Cerebellar cortex (tissue), 1 donor: ENCODE measurements around the gene TCFL5.

Experiments
- DNase-seq: peaks from one replicate; pipeline ENCODE4 v3.0.0-alpha.2; 2015; ENCODE audit warnings: low spot score

Gene TCFL5

DNA sequence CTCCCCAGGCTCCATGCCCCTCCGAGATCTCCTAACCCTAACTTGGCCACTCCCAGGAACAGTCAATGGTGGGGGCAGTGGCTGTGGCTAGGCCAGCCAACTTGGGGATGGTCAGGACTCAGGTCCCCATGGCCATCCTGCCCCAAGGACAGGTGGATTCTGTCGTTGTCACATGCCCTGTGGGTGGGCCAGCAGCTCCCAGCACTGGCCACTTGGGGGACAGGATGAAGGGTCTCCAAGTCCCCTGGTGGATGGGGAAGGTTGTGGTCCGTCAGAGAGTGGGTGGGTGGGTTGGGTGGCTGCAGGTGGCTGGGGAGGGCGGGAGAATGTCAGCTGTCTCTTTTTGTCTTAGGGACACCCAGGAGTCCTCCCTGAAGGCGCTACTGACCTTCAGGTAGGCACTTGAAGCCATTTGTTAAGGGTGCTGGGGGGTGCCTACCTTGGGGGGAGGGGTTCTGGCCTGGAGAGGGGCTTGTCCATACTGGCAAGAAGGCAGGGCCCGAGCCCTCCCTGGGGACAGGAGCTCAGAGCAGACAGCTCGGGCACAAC is 39.3 kb downstream of the TCFL5 start:
- no peak for DNase-seq

DNA sequence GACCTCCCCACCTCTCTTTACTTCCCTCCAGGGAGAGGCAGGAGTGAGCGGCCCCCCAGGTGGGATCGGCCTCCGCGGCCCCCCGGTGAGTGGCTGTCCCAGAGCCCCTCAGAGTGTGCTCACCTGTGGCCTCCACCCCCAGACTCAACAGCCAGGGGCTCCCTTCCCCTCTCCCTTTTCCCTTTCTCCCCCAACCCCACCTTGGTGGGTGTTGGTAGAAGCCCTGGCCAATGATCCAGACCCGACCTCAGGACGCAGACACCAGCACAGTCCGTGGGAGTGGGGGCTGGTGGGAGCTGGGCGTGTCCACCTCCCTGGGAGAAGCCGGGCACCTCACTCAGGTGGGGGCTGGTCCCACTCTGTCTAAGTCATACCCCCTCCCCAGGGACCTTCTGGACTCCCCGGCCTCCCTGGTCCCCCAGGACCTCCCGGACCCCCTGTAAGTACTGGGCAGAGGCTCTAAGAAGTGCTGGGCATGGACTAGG is 39.9 kb downstream of the TCFL5 start:
- no peak for DNase-seq

DNA sequence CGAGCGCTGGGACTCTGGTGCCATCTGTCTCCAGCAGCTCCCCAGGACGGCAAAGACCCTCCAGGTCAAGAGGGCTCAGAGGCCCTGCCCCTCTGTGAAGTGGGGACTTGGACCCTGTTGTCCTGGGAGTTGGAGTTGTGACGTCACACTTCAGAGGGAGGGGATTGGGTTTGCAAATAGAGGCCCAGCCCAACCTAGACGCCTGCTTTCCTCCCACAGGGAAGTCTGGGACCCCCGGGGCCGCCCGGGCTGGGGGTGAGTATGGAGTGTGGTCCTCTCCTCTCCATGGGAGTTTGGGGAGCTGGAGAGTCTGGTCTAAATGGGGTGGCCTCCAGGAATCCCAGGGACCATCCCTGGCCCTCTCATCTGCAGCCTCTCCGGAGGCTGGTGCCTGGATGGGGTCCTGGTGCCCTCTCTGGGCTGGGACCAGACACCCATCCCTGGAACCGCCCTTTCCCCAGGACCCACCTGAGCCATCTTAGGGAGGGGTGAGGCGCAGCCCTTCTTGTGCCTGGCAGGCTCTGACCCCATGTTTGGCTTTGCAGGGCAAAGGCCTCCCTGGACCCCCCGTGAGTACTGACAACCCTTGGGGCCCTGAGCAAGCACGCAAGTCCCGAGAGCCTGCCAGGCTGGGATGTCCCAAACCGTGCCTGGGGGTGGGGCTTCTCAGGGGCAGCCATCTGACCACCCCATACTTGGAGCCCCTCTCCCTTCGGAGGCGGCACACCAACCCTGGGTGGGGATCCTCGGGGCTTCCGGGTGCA is 40.5 kb downstream of the TCFL5 start:
- DNase-seq: no peak

DNA sequence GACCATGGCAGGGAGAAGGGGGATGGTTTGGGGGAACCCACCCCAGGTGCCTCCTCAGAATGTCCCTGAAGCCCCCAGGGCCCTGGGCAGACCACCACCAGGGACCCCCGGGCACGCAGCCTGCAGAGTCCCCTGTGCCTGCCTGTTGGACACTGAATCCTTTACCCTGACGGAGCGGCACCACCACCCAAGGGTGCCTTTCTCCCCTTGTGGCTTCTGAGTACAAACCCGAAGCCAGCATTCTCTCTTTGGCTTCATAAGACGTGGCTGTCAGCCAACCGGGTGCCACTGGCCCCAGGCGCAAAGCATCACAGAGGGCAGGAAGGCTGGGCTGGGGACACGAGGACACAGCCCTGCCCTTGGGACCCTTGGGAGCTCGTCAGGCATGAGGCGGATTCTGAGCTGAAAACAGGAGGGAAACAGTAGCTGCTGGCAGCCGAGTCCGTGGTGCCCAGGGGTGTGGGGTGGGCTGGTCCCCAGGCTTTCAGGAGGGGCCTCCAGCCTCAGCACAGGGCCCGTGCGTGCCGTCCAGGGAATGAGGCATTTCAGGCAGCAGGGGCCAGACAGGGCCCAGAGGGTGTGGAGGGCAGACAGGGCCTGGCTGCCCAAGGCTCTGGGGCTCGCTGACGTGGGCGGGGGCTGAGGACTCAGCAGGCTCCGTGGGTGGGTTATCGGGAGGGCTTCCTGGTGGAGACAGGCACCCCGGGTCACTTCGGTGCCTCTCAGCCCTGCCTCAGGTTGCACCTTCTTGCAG is 41.2 kb downstream of the TCFL5 start:
- DNase-seq: no peak

DNA sequence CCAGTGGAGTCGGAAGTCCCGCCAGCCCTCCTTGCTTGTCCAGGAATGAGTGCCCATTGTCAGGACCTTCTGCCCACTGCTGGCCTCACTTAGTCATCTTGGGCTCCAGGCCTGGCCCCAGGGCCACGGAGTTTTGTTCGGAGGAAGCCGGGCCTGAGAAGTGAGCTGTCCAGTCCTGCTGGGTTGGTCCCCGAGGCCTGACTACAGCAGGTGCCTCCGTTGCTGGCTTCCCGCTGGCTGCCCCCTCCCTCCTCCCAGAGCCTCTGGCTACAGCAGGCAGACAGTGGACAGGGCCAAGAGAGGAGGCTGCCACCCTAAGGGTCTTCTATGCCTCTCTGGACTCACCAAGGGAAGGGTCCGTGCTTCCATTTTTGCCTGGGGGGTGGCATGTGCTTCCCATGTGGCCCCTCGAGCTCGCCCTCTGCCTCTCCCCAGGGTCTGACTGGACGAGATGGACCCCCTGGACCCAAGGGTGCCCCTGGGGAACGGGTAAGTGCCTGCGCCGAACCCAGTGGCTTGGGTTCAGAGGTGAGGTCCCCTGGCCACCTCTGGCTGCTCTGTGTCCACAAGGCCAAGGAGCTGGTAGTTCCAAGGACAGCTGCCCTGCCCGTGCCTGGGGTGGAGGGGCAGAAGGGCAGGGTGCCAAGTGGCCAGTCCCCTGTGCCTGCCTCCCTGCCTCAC is 42.0 kb downstream of the TCFL5 start:
- DNase-seq: no peak

DNA sequence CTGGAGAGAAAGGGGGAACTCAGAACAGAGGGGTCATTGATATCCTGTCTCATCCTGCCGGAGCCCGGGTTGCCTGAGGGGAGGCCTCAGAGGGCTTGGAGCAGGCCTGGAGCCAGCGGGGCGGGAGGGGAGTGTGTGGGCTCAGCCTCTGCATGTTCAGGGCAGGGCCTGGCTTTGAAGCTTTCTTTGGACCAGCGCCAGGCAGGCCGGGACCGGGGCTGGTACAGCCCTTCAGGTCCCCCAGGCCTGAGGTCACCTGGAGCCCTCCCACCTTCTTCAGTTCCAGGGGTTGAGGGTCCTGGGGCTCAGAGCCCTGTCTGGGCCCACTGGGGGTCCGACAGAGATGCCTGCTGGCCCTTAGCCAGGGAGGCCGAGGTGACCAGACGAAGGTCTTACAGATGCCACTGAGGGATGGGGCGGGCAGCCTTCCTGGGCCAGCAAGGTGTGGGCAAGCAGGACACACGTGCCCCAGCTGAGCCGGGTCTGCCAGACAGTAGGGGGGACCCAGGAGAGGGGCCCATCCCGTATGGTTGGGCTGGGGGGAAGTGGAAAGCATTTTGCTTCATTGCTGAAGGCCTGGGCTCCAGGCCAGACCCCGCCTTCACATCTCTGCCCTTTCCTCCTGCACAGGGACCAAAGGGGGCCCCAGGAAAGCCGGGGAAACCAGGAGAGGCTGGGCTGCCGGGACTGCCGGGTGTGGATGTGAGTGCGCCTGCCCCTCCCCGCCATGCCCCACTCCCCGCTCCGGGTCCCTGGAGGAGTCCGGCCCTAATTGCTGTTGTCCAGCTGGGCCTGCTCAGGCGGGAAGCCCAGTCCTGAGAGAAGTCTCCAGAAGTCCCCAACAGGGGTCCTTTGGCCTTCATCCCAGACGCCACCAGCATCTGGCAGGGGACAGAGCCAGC is 42.8 kb downstream of the TCFL5 start:
- DNase-seq: peak; percentile 23

DNA sequence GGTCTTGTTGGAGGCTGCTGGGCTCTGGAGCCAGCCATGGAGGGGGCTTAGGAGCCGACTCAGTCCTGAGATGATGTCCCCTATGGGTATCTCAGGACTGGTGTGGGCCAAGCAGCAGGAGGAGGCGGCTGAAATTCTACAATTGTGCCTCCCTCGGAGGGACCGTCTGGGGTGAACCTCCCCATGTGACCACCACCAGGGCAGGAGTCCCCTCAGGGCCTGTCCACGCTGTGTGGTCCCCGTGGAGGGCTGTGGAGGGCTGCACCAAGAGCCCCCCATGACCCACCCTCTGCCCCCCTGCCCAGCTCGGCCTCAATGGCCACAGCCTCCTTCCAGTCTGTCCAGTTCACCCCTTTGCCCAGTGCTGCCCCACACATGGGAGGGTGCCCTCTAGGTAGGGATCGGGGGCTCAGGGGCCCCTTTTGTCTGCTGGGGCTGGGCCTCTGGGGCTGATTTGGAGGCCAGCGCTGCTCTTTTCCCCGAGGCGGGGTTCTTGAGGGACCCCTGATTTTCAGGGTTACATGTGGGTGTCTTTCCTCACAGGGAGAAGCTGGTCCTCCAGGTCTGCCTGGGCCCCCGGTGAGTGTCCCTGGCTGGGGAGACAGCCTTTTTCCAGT is 43.5 kb downstream of the TCFL5 start:
- DNase-seq: no peak

DNA sequence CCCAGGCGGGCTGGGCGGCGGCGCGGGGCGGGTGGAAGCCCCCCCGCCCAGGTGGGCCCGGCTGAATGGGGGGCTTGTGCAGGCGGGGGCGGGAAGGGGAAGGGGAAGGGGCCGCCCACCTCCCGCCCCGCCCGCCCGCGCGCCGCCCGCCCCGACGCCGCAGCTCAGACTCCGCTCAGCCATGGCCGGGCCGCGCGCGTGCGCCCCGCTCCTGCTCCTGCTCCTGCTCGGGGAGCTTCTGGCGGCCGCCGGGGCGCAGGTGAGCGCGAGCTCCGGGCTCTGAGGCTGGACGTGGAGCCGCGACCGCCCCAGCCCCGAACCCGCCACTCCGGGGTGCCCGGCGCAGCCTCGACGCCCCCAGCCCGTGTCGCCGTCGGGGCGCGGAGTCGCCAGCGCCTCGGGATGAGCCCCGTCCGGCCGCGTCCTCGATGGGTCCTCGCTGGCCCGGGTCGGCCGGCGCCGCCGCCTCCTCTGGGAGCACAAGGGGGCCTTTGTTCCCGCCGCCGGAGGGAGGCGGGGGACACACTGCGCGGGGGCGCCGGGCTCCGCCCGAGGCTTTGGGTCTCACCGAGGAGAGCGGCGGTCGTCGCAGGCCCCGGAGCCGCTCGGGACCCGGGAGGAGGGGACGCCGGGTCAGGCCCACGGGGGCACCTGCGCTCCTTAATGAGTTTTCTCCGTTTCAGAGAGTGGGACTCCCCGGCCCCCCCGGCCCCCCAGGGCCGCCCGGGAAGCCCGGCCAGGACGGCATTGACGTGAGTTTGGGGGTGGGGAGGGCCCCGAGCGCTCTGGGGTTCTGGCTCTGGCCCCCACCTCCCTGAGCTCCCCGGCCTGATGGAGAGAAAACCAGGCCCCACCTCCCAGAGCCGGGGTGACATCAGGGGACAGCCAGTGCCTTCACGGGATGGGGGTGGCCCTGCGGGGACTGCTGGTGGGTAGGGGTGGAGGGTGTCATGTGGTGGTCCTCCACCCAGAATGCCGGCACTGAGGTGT is 44.4 kb downstream of the TCFL5 start, which contains the start of gene COL9A3:
COL9A3 (plus strand) TSS at position 167 of the 990 bp plus-strand sequence; CDS start at position 182, 15 bp downstream.
- no peak for DNase-seq

DNA sequence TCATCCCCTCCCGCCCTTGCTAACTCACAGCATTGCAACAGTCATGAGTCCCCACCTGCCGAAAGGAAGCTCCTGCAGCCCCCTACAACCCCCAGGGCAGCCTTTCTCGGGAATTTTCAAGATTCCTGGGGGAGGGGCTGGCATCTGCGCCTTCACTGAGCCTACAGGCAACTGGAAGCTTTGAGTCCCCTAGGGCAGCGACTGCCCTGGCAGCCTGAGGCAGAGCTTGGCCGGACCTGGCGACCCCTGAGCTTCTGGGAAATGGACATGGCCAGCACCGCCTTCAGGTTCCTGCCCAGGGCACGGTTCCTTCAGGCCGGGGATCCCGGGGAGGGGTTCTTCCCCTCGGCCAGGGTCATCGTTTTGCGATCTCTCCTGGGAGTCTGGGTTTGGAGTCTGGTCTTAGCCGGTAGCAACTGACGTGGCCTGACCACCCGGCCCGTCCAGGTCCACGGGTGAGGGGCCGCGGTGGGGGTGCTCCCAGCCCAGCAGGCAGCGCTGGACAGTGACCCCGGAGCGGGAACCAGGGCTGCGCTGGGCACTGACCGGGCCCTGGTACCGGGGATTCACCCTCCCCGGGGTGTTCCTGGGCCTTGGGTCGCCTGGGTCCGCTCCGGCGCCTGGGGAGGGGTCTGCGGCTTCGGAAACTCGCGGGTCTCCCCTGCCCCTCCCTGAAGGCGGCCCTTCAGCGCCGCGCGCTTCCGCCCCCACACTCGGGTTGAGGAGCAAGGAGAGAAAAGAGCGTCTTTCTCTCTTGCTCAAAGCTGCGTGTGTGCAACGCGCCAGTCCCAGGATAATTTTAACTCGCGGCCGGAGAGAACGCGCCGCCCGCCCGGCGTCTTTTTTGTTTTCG is 45.4 kb downstream of the TCFL5 start:
- no peak for DNase-seq

DNA sequence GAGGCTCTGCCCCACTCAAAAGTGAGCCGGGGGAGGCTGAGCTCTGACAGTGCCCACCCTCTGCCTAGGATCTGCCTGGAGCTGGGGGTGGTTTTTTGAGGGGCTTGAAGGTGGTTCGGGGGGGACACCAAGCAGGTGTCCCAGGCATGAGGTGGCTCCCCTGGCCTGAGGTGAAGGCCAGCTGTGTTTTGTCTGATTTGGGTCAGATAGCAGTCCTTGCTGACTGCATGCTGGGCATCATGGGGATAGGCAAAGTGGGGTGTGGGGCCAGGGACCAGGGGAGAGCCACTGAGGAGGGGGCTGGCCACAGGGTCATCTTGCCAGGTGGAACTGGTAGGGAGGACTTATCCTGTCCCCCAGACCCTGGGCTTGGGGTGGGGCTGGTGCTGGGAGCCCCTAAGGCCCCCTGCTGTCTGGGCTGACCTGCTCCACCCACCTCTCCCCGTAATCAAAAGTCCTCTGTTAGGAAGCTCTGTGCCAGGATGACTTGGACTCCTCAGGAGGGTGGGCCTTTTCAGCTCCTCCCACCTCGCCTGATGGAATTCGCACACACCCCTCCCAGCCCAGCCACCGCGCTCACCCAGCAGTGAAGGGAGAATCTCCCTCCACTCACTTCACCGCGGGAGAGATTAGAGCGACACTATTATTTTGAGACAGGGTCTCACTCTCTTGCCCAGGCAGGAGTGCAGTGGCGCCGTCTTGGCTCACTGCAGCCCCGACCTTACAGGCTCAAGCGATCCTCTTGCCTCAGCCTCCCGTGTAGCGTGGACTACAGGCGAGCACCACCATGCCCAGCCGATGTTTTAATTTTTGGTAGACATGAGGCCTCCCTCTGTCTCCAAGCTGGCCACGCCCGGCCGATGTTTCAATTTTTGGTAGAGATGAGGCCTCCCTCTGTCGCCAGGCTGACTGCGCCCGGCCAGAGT is 46.3 kb downstream of the TCFL5 start:
- peak; percentile 16 for DNase-seq

DNA sequence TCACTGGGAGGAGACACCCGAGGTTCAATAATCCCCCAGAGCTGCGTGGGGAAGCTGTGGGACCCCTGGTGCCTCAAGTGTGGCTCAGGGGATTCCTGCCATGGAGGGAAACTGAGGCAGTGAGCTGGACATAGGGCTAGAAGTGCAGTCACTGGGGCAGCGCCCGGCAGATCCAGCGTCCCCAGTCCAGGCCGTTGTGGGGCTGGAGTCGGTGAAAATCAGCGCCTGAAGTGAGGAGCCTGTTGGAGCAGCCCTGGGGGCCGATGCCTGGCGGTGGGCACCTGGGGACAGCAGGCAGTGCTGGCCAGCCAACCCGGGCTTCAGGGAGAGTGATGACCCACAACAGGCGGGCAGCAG is 46.9 kb downstream of the TCFL5 start:
- no peak for DNase-seq

DNA sequence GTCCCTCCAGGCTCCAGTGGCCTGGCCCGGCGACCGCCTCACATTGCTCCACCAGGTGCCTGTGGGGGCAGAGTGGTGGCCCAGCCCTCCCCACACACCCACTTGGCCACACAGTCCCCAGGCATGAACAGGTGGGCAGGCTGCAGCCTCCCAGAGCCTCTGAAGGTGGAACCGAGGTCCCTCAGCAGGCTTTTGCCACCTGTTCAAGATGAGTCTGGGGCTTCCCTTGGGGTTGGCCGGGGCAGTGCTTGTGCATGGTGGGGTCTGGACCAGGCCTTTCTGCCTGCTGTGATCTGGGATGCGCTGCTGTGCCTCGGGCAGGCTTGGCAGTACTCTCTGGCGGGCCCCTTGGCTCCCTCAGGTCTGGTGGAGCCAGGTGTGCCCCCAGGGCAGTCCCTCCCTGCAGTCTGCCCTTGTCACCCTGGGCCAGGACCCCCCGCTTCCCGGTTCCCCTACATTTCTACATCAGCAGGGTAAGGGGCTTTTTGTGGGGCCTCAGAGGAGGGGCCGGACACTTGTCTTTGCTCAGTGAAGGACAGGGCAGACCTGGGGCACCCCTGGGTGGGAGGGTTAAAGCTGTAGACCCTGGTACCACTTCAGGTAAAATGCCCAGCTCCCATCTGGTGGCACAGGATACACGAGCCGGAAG is 47.4 kb downstream of the TCFL5 start:
- DNase-seq: no peak

DNA sequence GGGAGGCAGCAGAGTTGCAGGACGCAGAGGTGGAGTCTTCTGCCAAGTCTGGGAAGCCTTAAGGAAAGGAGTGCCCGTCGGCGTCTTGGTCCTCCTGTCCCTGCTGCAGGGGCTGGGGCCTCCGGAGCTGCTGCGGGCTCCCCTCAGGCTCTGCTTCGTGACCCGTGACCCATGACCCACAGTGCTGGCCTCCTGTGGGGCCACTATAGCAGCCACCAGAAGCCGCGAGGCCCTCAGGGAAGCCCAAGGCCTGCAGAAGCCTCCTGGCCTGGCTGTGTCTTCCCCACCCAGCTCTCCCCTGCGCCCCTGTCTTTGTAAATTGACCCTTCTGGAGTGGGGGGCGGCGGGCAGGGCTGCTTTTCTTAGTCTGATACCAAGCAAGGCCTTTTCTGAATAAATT is 48.0 kb downstream of the TCFL5 start:
- DNase-seq: no peak

DNA sequence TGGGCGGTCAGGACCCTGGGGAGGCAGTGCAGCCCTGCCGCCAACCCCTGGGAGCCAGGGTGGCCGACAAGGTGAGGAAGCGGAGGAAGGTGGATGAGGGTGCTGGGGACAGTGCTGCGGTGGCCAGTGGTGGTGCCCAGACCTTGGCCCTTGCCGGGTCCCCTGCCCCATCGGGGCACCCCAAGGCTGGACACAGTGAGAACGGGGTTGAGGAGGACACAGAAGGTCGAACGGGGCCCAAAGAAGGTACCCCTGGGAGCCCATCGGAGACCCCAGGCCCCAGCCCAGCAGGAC is 48.8 kb downstream of the TCFL5 start:
- DNase-seq: no peak

DNA sequence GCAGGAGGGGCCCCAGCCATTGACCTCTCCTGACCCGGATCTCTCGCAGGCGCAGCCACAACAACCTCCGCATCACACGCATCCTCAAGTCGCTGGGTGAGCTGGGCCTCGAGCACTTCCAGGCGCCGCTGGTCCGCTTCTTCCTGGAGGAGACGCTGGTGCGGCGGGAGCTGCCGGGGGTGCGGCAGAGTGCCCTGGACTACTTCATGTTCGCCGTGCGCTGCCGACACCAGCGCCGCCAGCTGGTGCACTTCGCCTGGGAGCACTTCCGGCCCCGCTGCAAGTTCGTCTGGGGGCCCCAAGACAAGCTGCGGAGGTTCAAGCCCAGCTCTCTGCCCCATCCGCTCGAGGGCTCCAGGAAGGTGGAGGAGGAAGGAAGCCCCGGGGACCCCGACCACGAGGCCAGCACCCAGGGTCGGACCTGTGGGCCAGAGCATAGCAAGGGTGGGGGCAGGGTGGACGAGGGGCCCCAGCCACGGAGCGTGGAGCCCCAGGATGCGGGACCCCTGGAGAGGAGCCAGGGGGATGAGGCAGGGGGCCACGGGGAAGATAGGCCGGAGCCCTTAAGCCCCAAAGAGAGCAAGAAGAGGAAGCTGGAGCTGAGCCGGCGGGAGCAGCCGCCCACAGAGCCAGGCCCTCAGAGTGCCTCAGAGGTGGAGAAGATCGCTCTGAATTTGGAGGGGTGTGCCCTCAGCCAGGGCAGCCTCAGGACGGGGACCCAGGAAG is 49.3 kb downstream of the TCFL5 start:
- no peak for DNase-seq

DNA sequence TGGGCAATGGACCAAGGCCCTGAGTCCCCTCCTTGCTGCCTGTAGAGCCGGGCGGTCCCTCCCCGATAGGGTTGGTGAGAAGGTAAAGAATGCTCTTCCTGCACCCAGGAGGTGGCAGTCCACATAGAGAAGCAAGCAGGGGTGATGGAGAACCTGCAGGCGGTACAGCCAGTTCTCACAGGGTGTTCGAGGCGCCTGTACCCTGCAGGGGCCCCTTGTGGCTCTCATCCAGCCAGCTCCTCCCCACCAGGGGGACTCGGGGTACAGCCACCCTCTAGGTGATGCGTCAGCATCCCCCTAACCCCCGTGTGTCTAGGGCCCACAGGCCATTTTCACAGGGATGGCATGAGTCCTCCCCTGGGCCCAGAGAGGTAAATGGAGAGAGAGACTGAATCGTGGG is 49.9 kb downstream of the TCFL5 start:
- DNase-seq: no peak

DNA sequence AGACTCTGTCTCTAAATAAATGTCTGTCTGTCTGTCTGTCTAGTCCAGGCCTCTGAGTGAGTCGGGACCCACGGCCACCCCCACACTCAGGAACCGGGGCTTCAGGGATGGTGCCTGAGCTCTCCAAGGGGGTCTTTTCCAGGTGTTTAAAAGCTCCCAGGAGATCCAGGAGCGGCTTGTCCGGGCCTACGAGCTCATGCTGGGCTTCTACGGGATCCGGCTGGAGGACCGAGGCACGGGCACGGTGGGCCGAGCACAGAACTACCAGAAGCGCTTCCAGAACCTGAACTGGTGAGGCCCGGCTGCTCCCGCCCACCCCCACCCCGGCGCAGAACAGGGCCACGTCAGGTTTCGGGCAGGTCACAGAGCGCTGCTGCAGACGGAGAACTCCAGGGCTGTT is 50.3 kb downstream of the TCFL5 start:
- no peak for DNase-seq
